Measurements from ENCODE around the gene ZNF821.
"Not testable (repeated sequence)": the region's sequence is repeated elsewhere in the genome, so short reads cannot be mapped to it uniquely, and the experiment has no call there.

The ZNF821 gene

DNA sequence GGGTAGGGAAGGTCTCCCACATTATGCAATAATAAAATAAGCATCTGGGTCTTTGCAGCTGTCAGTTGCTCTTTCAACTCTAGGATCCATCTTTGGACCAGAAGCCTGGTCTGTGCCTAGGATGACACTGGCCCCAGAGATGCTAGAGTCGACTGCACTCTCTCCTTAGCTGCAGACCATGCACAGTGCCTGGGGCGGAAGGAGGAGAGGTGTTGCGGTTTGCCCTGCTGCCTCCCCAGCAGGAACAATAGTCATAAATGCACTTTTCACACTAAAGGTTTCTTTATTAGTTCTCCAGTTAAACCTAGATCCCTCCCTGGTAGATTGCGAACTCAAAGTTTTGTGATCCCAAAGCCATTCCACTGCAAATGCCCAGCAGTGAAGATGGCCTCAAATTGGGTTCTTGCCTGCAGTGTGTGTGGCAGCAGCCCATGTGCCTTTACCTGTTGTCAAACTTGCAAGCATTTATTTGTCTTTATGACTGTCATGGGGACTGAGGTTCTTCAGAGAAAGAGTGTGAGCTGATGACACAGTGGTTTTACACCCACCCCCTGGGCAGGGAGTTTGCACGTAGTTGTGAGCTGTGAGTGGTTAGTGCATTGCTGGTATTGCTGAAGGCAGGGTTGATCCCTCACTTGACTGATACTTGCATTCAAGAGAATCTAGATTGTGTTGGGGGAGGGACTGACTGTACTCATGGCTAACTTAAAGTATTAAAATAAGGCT lies 27.9 kb downstream of the ZNF821 start:
- DNase-seq = no peak

DNA sequence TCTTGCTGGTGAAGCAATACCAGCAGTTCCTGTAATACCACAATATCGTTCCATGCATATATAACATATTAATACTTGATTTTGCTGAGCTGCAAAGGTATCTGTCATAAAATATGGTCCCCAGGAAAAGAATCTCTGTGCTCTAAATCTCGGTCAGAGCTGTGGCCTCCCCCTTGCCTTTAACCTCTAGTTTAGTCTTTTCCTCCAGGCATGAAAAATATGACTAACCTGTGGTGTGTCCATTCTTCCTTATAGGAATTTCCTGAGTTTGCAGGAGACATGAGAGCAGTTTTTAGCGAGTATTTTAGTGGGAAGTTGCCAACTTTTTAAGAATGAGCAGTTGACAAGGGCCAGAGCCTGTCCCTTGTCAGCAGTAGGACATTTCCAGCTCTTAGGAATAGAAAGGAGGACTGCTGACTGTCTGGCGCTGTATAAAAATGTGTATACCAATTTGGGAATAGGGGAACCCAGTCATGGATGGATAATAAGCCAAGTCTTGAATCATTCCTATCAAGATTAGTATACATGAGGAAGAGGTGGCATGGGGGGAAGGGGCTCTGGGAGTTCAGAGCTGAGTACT lies 29.5 kb downstream of the ZNF821 start:
- no peak for DNase-seq

GRCh38 chr16:71853413-71853812 lies 30.6 kb downstream of the ZNF821 start:
- DNase-seq = no peak

GRCh38 chr16:71852561-71852960 lies 31.4 kb downstream of the ZNF821 start:
- DNase-seq = no peak

- DNase-seq = no peak
Measured at GRCh38 chr16:71852158-71852557, 31.8 kb downstream of the ZNF821 start.

DNA sequence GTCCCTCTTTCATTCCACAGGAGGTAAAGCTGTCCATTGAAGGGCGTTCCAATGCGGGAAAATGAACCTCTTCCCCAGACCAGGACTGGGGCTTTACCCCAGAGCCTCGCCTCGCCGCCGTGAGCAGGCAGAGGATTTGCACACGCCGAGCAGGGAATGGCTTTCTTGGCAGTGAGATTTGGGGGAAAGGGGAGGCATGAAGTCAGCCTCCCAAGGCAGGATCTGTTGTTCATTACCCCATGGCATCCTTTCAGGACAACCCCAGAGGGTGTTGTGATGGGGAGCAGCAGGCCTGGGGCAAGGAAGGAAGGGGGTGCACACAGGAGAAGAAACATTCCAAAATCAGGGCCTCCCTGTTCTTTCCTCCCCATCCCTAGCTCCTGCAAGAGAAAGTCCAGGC lies 32.2 kb downstream of the ZNF821 start:
- DNase-seq = no peak

GRCh38 chr16:71848622-71849021 lies 35.4 kb downstream of the ZNF821 start:
- DNase-seq = no peak

DNA sequence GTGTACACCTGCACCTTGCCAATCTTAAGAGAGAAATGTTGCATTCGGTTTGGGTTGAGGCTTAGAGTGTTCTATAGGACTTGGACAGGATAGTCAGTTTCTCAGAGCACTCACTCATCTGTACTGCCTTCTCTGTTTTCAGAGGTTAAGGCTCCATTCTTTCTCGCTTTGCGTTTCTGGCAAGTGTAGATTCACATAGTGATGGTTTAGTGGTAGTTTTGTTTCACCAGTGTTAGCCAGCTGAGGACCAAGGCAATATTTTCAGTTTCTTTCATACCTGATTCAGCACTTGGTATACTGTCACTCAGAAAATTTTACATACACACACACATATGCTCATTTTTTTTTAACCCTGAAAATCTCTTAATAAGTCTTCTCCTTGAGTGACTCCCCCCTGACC lies 36.9 kb downstream of the ZNF821 start:
- no peak for DNase-seq

GRCh38 chr16:71846431-71846830 lies 37.6 kb downstream of the ZNF821 start:
- DNase-seq = no peak

DNA sequence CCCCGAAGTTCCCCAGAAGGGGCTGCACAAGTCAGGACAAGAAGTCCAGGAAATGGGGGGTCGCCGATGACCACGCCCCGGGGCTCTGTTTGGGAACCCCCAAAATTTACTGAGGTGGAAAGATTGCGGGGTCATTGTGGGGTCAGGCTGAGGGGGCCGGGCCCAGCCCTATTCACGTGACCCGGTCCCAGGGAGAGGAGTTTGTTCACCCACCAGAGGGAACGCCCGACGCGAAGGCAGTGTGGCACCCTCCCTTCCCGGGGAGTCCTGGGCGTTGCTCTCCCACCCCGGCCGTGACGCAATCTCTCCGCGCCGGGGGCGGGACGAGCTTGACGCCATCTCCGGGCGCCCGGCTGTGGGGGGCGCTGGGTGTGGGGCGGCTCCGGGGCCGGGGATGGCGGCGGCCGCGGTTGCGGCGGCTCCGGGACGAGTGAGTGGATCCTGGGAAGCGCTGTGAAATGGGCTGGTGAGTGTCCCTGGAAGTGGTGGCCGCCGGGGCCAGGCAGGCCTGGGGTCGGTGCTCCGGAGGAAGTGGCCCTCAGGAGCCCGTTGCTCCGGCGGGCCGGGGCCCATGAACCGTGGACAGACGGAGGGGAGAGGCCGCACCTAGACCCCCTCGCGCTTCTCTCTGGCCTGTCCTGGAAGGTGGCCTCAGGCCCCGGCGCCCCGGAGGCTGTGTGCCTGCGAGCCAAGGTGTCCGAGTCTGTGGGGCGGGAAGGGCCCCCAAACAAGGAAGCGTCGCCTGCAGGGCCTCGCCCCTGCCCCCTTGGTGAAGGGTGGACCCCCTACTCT lies 38.1 kb downstream of the ZNF821 start, which contains the start of gene ATXN1L:
Gene ATXN1L, plus strand, starts transcription at position 338 of the 792 bp plus-strand sequence. CDS start 3,765 bp downstream, outside the sequence.
- peak; percentile 90 to 91 for DNase-seq

DNA sequence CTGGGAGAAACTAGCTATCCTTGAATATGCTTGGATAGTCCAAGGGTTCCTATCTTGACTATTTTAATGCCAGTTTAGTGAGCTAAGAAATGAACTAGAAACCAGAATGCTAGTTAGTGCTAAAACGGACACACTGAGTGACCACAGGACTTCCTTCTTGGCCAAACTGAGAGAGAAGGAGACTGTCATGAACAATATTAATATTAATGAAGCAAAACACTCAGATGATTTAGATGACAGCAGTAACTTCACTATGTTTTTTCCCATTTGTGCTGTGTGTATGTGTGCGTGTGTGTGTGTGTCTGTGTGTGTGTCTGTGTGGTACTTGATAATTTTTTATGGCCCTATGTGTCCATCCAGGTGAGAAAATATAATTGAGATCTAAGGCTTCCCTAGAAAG lies 40.4 kb downstream of the ZNF821 start:
- no peak for DNase-seq

- DNase-seq = no peak
Measured at GRCh38 chr16:71840052-71840451, 43.9 kb downstream of the ZNF821 start.

- no peak for DNase-seq
Measured at GRCh38 chr16:71837150-71837549, 46.8 kb downstream of the ZNF821 start.

DNA sequence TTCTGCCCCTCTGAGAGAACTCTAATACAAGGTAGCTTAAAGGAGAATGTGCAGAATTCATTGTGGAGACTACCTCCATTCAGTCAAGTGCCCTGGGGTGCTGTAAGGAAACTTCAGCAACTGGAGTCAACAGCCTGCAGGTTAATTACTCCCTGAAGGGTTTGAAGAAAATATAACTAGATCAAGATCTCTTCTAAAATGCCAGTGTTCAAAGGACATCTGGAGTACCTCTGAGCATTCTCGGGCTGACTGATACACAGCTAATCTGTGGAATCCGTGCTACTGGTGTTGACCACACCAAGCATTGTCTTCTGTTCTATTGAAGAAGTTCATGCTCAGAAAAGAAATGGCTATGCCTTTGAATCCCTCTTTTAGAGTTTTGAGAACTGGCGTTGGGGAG lies 49.7 kb downstream of the ZNF821 start:
- DNase-seq = no peak

DNA sequence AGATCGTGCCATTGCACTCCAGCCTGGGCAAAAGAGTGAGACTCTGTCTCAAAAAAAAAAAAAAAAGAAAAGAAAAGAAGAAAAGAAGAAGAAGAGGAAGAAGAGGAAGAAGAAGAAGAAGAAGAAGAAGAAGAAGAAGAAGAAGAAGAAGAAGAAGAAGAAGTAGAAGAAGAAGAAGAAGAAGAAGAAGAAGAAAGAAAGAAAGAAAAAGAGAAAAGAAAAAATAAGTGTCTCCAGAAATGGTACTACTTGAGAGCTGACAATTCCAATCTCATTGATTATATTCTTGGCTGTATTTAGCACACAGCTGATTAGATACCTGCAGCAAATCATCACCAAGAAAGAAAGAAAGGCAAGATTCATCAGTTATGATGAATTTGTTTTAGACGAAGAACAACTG lies 51.9 kb downstream of the ZNF821 start:
- not testable (repeated sequence) for DNase-seq

DNA sequence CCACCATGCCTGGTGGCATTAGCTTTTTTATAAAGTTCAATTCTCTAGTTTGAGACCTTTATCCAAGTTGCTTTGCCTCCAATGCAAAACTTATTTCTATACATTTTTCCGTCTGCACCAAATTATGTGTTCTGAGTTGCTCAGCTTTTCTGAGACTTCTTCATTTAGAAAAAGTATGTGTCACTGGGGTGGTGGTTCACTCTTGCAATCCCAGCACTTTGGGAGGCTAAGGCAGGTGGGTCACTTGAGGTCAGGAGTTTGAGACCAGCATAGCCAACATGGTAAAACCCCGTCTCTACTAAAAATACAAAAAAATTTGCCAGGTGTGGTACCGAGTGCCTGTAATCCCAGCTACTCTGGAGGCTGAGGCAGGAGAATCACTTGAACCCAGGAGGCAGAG lies 52.3 kb downstream of the ZNF821 start:
- DNase-seq = not testable (repeated sequence)

- no peak for DNase-seq
Measured at GRCh38 chr16:71830359-71830758, 53.6 kb downstream of the ZNF821 start.

DNA sequence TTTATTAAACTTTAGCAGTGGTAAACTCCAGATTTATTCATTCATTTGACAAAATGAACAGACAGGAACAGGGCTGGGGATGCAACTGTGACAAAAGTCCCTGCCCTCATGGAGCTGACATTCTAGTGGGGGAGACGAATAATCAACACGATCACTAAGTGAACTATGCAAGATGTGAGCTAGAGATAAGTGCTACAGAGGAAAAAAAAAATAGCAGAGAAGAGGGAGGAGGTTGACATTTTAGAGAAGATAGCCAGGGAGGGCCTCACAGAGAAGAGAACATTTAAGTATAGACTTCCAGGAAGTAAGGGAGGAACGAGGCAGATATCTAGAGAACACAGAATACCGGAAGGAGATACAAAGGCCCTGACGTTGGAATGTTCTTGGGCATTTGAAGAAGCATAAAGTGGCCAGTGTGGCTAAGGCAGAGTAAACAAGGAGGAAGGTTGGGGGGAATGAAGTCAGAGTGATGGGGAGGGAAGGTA lies 57.4 kb downstream of the ZNF821 start:
- DNase-seq = no peak

GRCh38 chr16:71817155-71817500 lies 66.9 kb downstream of the ZNF821 start:
- DNase-seq = not testable (repeated sequence)

DNA sequence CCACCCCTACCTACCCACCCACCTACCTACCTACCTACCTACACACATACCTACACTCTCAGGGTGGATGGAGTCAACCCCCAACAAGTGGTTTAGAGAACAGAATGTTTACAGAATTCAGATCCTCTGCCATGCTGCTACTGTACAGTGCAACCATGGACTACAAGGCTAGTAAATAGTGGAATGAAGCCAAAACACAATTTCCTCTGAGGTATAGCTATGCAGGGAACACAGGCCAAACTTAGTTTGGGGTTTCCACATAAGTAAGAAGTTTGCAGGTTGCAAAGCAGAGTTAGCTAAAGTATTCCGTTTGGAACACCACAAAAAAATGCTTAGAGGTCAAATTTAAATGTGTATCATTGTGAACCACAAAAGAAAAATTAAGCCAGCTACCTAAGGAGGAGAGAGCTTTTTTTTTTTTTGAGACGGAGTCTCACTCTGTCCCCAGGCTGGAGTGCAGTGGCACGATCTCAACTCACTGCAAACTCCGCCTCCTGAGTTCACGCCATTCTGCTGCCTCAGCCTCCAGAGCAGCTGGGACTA lies 72.7 kb downstream of the ZNF821 start:
- no peak for DNase-seq

DNA sequence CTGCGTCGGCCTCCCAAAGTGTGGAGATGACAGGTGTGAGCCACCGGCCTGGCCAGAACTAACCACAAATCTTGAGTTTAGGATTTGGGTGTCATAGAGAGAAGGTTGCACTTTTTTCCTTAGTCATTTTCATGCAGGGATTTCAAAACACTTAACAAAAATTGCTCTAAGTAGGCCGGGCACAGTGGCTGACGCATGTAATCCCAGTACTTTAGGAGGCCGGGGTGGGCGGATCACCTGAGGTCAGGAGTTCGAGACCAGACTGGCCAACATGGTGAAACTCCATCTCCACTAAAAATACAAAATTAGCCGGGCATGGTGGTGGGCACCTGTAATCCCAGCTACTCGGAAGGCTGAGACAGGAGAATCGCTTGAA lies 73.8 kb downstream of the ZNF821 start:
- not testable (repeated sequence) for DNase-seq

Data from stimulated activated CD4-positive, alpha-beta T cell treated with anti-CD3 and anti-CD28 coated beads, Interleukin-4, amount 100 ng/mL, for 4 hours (primary cell).